Measurements from ENCODE around the gene PACSIN2.
"Not testable (repeated sequence)": the region's sequence is repeated elsewhere in the genome, so short reads cannot be mapped to it uniquely, and the experiment has no call there.

PACSIN2 gene

GRCh38 chr22:42946546-42947198 is 68.3 kb downstream of the PACSIN2 start:
- DNase-seq (ENCODE audit: low read depth in 2 of 2) = no peak

- DNase-seq (ENCODE audit: low read depth in 2 of 2) = no peak
These were observed 69.2 kb downstream of the PACSIN2 start for GRCh38 chr22:42945736-42946135.

- no peak for DNase-seq (ENCODE audit: low read depth in 2 of 2)
These were observed 69.9 kb downstream of the PACSIN2 start for GRCh38 chr22:42945027-42945426.

GRCh38 chr22:42944409-42944808 is 70.5 kb downstream of the PACSIN2 start:
- no peak for DNase-seq (ENCODE audit: low read depth in 2 of 2)

- no peak for DNase-seq (ENCODE audit: low read depth in 2 of 2)
These were observed 71.0 kb downstream of the PACSIN2 start for GRCh38 chr22:42943981-42944380.

DNA sequence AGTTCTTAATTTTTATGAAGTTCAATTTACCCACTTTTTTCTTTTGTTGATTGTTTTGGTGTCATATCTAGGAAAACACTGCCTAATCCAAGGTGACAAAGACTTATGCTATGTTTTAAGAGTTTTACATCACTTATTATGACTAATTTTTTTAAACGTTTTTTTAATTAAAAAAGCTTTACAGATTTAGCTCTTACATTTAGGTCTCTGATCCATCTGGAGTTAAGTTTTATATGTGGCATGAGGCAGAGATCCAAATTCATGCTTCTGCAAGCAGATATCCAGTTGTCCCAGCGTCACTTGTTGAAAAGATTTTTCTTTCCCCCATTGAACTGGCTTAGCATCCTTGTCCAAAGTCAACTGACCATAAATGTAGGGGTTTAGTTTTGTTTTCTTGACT is 72.6 kb downstream of the PACSIN2 start:
- no peak for DNase-seq (ENCODE audit: low read depth in 2 of 2)

DNA sequence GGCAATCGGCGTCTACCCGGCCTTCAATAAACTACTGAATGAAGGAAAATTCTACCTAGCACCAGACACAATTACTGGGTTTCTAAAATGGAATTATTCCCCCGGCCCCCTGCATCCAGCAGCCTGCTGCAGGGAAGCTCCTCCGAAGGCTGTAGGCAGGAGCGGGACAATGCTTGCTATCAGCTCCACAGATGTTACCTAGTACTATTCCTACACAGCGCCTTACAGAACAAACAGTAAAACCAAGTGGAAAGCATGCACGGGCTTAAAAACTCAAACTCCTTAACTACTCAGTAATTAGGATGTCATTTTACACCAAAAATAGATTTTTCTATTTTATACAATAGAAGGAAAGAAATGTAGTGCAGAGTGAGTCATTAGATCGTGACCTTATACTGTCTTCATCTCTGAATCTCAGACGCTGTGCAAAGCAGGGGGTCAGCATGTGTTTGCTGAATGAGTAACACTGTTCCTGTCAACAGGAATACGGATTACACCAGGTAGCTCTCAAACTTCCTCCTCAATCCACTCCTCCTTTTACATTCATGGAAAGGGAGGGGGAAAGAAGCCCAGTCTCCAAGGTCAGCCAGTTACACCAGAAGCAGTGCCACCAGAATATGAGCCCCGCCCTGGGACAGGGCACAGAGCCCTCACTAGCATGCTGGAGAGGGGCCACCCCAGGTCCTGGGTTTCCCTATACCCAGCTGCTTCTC is 74.9 kb downstream of the PACSIN2 start:
- DNase-seq (ENCODE audit: low read depth in 2 of 2) = no peak

DNA sequence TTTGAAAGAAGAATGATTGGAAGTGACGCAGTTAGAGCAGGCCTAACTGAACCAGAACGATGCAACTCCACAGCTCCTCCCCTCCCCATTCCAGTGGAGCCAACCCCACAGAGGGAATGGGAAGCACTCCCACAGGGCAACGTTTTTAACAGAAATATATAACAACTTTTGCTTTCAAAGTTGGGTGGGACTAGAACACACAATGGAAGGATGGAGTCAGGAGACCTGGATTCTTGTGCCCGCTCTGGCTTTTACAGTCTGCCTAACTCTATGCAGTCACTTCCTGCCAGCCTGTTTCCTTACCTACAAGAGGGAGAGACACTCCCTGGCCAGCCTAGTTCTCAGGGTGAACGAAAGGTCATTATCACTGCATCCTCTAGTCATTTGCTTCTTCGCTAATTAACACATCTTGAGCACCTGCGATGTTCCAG is 75.5 kb downstream of the PACSIN2 start:
- DNase-seq (ENCODE audit: low read depth in 2 of 2) = no peak

GRCh38 chr22:42938976-42939375 is 76.0 kb downstream of the PACSIN2 start:
- no peak for DNase-seq (ENCODE audit: low read depth in 2 of 2)

GRCh38 chr22:42938449-42938848 is 76.5 kb downstream of the PACSIN2 start:
- no peak for DNase-seq (ENCODE audit: low read depth in 2 of 2)

DNA sequence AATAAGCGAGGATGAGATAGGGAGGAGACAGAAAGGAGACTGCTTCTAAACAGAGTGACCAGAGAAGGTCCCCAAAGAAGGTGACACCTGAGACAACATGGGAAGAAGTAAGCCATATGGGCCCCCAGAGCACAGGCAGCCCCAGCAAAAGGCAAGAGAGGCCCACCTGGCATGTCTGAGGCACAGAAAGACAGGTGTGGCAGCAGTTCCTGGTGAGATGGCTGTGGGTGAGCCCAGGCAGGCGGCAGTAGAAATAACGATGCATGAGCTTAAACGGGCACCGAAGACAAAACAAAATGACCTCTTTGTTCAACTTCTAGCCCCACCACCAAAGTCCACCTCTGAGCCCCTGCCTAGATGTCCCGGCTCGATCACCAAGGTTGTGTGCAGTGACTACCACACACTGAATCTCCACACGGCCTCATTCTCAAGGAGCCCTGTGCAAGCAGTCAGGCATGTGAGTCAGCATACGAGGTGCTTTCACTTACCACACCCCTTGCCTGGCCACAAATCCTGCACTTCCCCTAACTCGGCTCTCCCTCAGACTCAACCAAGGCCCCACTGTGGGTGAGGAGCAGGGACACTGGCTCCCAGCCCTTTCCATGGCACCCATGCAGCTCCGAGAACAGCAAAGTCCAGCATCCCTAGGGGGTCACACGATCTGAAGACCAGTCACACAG is 77.6 kb downstream of the PACSIN2 start:
- DNase-seq (ENCODE audit: low read depth in 2 of 2) = peak in 1 of 2 donors; percentile 13

DNA sequence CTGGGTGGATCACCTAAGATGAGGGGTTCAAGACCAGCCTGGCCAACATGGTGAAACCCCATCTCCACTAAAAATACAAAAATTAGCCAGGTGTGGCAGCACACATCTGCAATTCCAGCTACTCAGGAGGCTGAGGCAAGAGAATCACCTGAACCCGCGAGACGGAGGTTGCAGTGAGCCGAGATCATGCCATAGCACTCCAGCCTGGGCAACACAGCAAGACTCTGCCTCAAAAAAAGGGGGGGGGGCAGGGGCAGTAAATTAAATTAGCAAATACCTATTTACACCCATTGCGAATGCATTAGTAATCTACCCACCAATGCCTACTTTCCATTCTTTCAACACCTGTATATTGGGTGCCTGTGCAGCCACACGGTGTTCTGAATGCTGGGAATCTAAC is 78.3 kb downstream of the PACSIN2 start:
- not testable (repeated sequence) for DNase-seq (ENCODE audit: low read depth in 2 of 2)

GRCh38 chr22:42934338-42934737 is 80.6 kb downstream of the PACSIN2 start:
- no peak for DNase-seq (ENCODE audit: low read depth in 2 of 2)

DNA sequence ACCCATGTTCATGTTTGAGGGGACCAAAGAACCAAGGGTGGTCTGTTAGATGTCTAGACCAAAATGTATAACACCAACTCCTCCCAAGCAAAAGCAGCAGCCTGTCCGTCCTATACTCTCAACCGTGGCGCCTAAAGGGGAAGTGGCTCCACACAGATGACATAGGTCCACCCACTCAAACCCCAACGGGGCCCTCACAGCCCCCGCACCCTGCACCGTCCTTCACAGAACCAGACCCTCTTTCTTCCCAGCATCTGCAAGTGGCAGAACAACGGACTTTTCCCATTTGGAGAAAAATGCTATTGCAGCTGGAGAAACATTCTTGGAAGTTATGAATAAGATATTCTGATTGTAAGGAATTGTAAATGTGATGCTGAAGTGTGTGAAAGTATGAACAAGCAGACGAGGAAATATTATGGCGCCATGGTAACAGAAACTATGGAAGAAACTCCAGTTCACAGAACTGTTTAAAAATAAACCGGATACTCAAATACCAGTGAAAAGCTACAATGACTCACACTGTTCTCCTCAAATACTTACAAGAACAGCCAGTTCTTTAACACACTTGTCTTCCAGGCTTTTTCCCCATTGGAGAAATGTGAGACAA is 81.4 kb downstream of the PACSIN2 start:
- no peak for DNase-seq (ENCODE audit: low read depth in 2 of 2)

DNA sequence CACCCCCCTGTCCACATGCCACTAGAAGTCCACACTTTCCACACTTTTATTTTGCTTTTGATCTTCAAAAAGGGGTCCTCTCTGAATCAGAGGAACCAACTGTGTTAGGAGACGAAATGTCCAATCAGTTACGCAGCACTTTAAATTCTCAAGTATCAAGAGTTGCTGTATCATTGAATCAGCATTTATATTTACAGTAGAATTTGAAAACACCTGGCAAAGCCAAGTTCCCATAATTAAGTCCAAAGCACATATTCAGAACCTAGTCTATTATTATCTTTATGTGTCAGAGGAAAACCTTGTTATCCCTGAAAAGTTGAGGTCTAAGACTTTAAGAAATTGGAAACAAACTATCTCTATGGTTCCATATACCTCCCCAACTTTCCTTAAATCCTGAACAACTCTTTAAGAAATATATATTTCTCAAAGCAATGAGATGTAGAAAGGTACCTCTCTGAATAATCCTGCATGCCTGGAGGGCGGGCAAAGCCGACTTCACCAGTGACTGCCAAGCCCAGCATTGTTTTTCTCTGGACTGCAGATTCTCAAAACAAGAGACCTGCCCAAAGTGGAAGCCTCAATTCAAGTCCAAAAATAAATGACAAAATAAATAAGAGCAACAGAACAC is 82.0 kb downstream of the PACSIN2 start:
- no peak for DNase-seq (ENCODE audit: low read depth in 2 of 2)

- DNase-seq (ENCODE audit: low read depth in 2 of 2) = no peak
These were observed 82.8 kb downstream of the PACSIN2 start for GRCh38 chr22:42932197-42932519.

DNA sequence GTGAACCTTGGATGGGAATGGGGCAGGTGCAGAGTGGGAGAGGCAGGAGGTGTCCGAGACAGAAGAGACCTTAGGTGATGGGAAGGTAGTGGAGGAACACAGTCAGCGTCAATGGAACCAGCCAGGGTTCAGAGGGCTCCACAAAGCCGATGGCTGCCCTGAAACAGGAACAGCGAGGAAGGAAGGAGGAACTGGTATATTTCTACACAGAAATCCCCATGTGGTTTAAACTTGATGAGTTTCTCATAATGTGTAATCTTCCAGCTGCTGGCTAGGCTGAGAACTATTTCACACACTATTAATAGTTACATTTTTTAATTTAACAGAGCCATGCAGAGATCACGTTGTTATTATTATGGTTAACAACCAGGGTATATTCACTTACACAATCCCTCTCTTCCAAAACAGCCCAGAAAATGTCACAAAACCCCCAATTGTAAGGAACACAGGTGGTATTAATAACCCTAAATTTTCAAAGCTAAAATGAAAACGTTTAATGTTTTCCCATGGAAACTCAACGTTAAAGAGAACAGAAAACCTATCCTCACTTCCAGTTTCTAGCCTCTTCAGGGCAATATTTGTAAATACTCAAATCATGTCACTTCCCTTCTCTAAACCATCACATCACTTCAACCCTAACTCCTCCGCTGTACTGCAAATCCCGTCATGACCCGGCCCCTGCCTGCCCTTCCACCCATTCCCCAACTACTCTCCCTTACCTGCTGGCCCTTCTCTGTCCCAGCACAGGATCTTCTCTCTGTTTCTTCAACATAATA is 83.3 kb downstream of the PACSIN2 start:
- no peak for DNase-seq (ENCODE audit: low read depth in 2 of 2)

GRCh38 chr22:42930810-42931420 is 84.0 kb downstream of the PACSIN2 start:
- DNase-seq (ENCODE audit: low read depth in 2 of 2) = no peak

DNA sequence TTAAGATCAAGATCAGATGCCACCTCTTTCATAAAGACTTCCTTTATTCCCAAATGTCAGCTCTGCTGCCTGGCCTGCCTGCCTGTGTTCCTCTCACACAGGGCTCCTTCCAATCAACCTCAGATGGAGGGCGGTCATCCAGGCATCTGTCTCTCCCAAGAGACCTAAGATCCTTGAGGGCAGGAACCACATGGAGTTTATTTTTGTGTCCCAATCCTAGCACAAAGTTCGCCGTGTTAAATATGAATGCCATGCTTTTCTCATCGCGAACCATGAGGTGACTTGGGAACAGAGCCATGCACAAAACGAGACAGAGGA is 85.2 kb downstream of the PACSIN2 start:
- DNase-seq (ENCODE audit: low read depth in 2 of 2) = no peak

DNA sequence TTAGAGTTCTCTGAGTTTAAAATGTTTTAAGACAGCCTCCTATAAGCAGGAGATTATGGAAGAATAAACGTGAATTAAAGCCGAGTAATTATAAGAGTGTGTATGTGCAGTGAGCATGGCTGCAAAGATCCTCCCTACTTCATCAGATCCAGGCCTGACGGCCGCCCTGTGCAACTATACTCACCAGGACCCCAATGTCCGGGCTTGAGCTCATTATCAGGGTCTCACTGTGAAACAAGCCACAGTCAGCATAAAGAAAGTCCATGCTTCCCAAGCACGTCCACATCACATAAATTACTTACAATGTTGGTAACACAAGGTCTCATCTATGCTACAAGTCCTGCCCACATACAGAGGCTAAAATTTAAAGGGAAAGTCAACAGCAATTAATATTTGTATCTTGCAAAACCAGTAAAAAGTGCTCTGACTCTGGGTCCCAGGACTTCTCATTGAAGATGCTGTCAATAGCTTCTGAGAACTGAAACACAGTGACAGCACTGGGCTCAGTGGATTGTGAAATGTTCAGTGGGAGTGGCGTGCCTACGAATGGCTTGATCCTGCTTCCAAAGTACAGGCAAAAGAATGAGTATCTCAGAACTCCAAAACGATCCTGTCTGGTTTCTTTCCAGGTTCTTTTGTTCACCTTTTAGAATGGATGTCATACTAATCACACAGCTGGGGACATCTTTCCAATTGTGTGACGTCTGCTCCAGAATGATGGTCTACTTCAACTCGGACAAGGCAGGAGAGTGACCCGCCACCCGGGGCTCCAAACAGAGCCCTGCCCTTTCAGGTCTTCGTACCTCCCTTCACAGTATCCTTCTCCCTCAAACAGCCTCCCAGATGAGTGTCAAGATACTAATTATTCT is 85.7 kb downstream of the PACSIN2 start:
- no peak for DNase-seq (ENCODE audit: low read depth in 2 of 2)
